B cell (primary cell): ENCODE measurements around the gene RPS15. TPM values are rescaled to one million over a fixed set of nuclear protein-coding genes. Genes with fewer than 3 reads are reported as not detected.

Experiments
- ATAC-seq: fragments of 200-7000 bp; cut with Tn5 transposase; one replicate; pipeline ENCODE4 v1.10.0; 2021; ENCODE audit warnings: low read depth, mild to moderate bottlenecking, moderate number of reproducible peaks, moderate library complexity
- CTCF ChIA-PET: fragments of 350-600 bp; sonication (Branson Sonifier 250); formaldehyde crosslinking; loops from one replicate; lab custom pipeline; 2021; ENCODE audit warnings: antibody characterized with exemption, inconsistent platforms; lab: Charles Lee
- POLR2A ChIA-PET: fragments of 350-600 bp; sonication (Branson Sonifier 250); formaldehyde crosslinking; loops from one replicate; lab custom pipeline; 2021; ENCODE audit warnings: antibody characterized with exemption; lab: Charles Lee
- DNase-seq: peaks from one replicate; pipeline ENCODE4 v3.0.0; 2013
- H2AFZ ChIP-seq: 2 replicates; pipeline ENCODE4 v1.6.1; 2012; ENCODE audit warnings: mild to moderate bottlenecking, low read depth, low read length; ENCODE audit not compliant: insufficient read depth, poor library complexity, severe bottlenecking
- H3K27ac ChIP-seq, 2 donors: 1 replicate in 1 of 2; 2 replicates in 1 of 2; pipeline ENCODE4 v1.5.1; 2012 to 2013; ENCODE audit warnings: low read length in 2 of 2, mild to moderate bottlenecking in 2 of 2, moderate library complexity in 1 of 2
- H3K27me3 ChIP-seq, 4 experiments: fragments of 200-600 bp in 1 of 4; sonication (generic) in 1 of 4; replicated peaks in 1 of 4; 1 replicate in 2 of 4; 2 replicates in 2 of 4; pipeline versions ENCODE4 v1.6.1 to v1.7.0; 2013 to 2016; ENCODE audit warnings: low read length in 3 of 4, mild to moderate bottlenecking in 2 of 4, mixed read lengths in 1 of 4, moderate library complexity in 1 of 4; ENCODE audit not compliant: insufficient read depth in 4 of 4, control insufficient read depth in 3 of 4; ENCODE audit errors: control extremely low read depth in 1 of 4
- H3K36me3 ChIP-seq, 2 experiments: replicated peaks in 1 of 2; 1 replicate in 1 of 2; 2 replicates in 1 of 2; pipeline versions ENCODE4 v1.6.1 to v1.7.1; 2013; ENCODE audit warnings: low read length in 1 of 2; ENCODE audit not compliant: insufficient read depth in 2 of 2, control insufficient read depth in 1 of 2; ENCODE audit errors: control extremely low read depth in 1 of 2, extremely low read depth in 1 of 2
- H3K4me1 ChIP-seq, 2 donors: fragments of 200-600 bp in 1 of 2; sonication (generic) in 1 of 2; 1 replicate in 1 of 2; 2 replicates in 1 of 2; pipeline versions ENCODE4 v1.5.1 to v1.6.1; 2013 to 2017; ENCODE audit warnings: low read length in 2 of 2; ENCODE audit not compliant: control insufficient read depth in 2 of 2, insufficient read depth in 2 of 2
- H3K4me2 ChIP-seq: replicated peaks from 2 replicates; pipeline ENCODE3; 2012; ENCODE audit warnings: mild to moderate bottlenecking, low read depth, low read length; ENCODE audit not compliant: poor library complexity, severe bottlenecking
- H3K4me3 ChIP-seq, 5 experiments: fragments of 200-600 bp in 1 of 5; sonication (generic) in 1 of 5; 1 replicate in 3 of 5; 2 replicates in 2 of 5; pipeline versions ENCODE4 v1.5.1 to v1.7.0; 2011 to 2016; ENCODE audit warnings: low read length in 4 of 5, mild to moderate bottlenecking in 4 of 5, low read depth in 2 of 5, control low read depth in 1 of 5, moderate library complexity in 1 of 5; ENCODE audit not compliant: insufficient read depth in 1 of 5; ENCODE audit errors: control extremely low read depth in 1 of 5, extremely low read depth in 1 of 5
- H3K79me2 ChIP-seq: fragments of 200-600 bp; sonication (generic); one replicate; pipeline ENCODE4 v1.6.0; 2016; ENCODE audit warnings: low read length; ENCODE audit not compliant: control insufficient read depth, insufficient read depth
- H3K9ac ChIP-seq: fragments of 200-600 bp; sonication (generic); 2 replicates; pipeline ENCODE4 v1.6.1; 2017; ENCODE audit warnings: mild to moderate bottlenecking, low read length, moderate library complexity
- H3K9me3 ChIP-seq, 3 donors: one replicate each; pipeline versions ENCODE4 v1.6.1 to v1.7.1; 2013; ENCODE audit warnings: low read length in 2 of 3; ENCODE audit not compliant: control insufficient read depth in 2 of 3, insufficient read depth in 1 of 3; ENCODE audit errors: control extremely low read depth in 1 of 3
- H4K20me1 ChIP-seq: 2 replicates; pipeline ENCODE4 v1.6.0; 2012; ENCODE audit warnings: mild to moderate bottlenecking, low read length; ENCODE audit not compliant: insufficient read depth, control insufficient read depth, poor library complexity, severe bottlenecking
- H3K27ac Mint-ChIP-seq: one replicate; pipeline ENCODE4 v1.8.0; 2021; ENCODE audit warnings: mixed read lengths
- H3K27me3 Mint-ChIP-seq: one replicate; pipeline ENCODE4 v1.8.0; 2021; ENCODE audit warnings: mixed read lengths
- H3K4me1 Mint-ChIP-seq: one replicate; pipeline ENCODE4 v1.8.0; 2021; ENCODE audit warnings: mixed read lengths
- H3K4me3 Mint-ChIP-seq: one replicate; pipeline ENCODE4 v1.8.0; 2021; ENCODE audit warnings: mixed read lengths
- H3K9me3 Mint-ChIP-seq: one replicate; pipeline ENCODE4 v1.8.0; 2022; ENCODE audit warnings: mixed read lengths; ENCODE audit not compliant: insufficient read depth
- EZH2 ChIP-seq: IDR thresholded peaks from 2 replicates; pipeline ENCODE4 v1.6.1; 2012; ENCODE audit warnings: borderline replicate concordance, low read depth, mild to moderate bottlenecking, moderate library complexity, low read length; ENCODE audit not compliant: insufficient read depth, poor library complexity, severe bottlenecking
- WGBS: methylation state at CpG from one replicate; pipeline ENCODE4 v1.1.5; 2013; ENCODE audit warnings: missing lambda C conversion rate; ENCODE audit not compliant: insufficient coverage; 5-methylcytosine and 5-hydroxymethylcytosine counted together
- intact Hi-C: fragments of 100-400 bp; cut with micrococcal nuclease; formaldehyde crosslinking; loops from one replicate; pipeline ENCODE4 v1.10.0; 2022
- polyA plus RNA-seq: library from polyadenylated mRNA; depleted of rRNA; stranded (reverse); fragments of >200 nt; gene quantifications from 2 replicates; pipeline ENCODE4 v1.2.3, GENCODE V29; 2012
- total RNA-seq, 2 donors: library from RNA; stranded (reverse); fragments of 120-200 nt in 1 of 2; gene quantifications; 1 replicate in 1 of 2; 2 replicates in 1 of 2; pipeline versions ENCODE4 v1.2.3 to v1.2.4, GENCODE V29; 2013 to 2022
- TF ChIP-seq, protein P1 (sequence below): fragments of 200-600 bp; IDR thresholded peaks from one replicate; pipeline ENCODE4 v1.8.0; 2022; ENCODE audit warnings: antibody characterized with exemption, mild to moderate bottlenecking

The RPS15 gene
- total and polyA plus RNA-seq, 2 donors (not counting 1 experiment from before 2014, with no cell fraction given), result 1,520 to 6,007 TPM

DNA sequence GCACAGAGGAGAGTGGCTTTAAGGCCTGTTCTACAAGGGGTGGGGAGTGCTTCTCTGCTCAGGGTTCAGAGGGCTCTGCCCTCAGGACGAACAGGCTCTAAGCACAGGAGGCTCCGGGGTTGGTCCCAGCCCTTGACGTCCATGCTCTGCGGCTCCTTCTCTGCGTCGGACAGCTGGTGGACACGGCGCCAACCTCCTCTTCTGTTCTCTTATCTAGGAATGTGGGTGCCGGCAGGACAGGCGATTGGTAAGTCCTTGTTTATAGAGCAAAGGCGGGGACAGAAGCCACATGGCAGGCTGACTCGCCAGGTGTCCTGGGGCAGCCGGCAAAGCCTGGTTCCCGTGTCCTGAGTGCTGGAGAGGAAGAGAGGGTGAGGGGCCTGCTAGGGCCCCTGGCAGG, 8.4 kb upstream of the RPS15 start:
- ATAC-seq, result no peak
- Histone ChIP-seq H3K9me3 (no peaks in the 10 kb centered on the region), H3K79me2 (peaks cover 35% of the 10 kb centered on the region), H2AFZ (no peak overlapping the region), H3K4me1 (no peaks in the 10 kb centered on the region), H3K4me3 (no peak overlapping the region), H3K9ac (no peak overlapping the region), H4K20me1 (peaks cover 77% of the 10 kb centered on the region), H3K4me2 (no peak overlapping the region), H3K27me3 (no peaks in the 10 kb centered on the region), H3K36me3 (peaks cover 0 to 78% of the 10 kb centered on the region in 2 experiments), H3K27ac (no peak overlapping the region)
- no peak for DNase-seq
- Mint-ChIP-seq H3K4me3 (no peak overlapping the region), H3K27ac (no peak overlapping the region), H3K27me3 (no peaks in the 10 kb centered on the region), H3K4me1 (no peaks in the 10 kb centered on the region), H3K9me3 (no peaks in the 10 kb centered on the region)
- TF ChIP-seq, protein P1, sequence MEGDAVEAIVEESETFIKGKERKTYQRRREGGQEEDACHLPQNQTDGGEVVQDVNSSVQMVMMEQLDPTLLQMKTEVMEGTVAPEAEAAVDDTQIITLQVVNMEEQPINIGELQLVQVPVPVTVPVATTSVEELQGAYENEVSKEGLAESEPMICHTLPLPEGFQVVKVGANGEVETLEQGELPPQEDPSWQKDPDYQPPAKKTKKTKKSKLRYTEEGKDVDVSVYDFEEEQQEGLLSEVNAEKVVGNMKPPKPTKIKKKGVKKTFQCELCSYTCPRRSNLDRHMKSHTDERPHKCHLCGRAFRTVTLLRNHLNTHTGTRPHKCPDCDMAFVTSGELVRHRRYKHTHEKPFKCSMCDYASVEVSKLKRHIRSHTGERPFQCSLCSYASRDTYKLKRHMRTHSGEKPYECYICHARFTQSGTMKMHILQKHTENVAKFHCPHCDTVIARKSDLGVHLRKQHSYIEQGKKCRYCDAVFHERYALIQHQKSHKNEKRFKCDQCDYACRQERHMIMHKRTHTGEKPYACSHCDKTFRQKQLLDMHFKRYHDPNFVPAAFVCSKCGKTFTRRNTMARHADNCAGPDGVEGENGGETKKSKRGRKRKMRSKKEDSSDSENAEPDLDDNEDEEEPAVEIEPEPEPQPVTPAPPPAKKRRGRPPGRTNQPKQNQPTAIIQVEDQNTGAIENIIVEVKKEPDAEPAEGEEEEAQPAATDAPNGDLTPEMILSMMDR, result no peak
- ChIA-PET CTCF (no interaction called here), POLR2A (no interaction called here)
- intact Hi-C loops, result no loop called here
- 98% methylated on average over 13 of the region's 14 CpGs for WGBS

DNA sequence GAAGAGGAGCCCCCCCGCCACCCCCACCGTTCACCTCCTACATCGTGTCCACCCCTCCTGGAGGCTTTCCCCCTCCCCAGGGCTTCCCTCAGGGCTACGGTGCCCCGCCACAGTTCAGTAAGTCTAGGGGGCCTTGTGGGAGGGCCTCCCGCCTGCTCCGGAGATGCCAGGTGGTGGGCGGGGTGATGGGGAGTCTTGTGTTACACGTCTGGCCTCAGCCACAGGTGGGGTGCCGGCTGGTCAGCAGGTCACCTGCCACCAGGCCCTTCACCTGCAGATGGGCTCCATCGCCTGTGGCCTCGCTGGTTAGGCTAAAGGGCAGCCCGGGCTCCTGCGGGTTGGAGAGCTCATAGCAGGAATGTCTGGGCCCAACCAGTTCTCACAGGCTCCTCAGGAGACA, 8.0 kb upstream of the RPS15 start:
- Mint-ChIP-seq H3K4me1 (no peaks in the 10 kb centered on the region), H3K9me3 (no peaks in the 10 kb centered on the region), H3K27ac (no peak overlapping the region), H3K27me3 (no peaks in the 10 kb centered on the region), H3K4me3 (no peak overlapping the region)
- POLR2A ChIA-PET, result no interaction called here
- Histone ChIP-seq H2AFZ (no peak overlapping the region), H3K9me3 (no peaks in the 10 kb centered on the region), H3K9ac (no peak overlapping the region), H3K79me2 (peaks cover 30% of the 10 kb centered on the region), H3K4me2 (no peak overlapping the region), H3K4me3 (no peak overlapping the region), H4K20me1 (peaks cover 72% of the 10 kb centered on the region), H3K4me1 (no peaks in the 10 kb centered on the region), H3K27ac (no peak overlapping the region), H3K36me3 (peaks cover 0 to 74% of the 10 kb centered on the region in 2 experiments), H3K27me3 (no peaks in the 10 kb centered on the region)
- 97% methylated on average over 9 of the region's 14 CpGs for WGBS
- no peak for TF ChIP-seq EZH2
- TF ChIP-seq, protein P1, result no peak
- DNase-seq (no peak), ATAC-seq (no peak)
- CTCF ChIA-PET, result no interaction called here
- intact Hi-C loops, result no loop called here
